Endothelial cell (in vitro differentiated cells): ENCODE data around the gene PERP. TPM values are rescaled to one million over a fixed set of nuclear protein-coding genes. Genes with fewer than 3 reads are reported as not detected.

Experiments
- DNase-seq: peaks from one replicate; pipeline ENCODE4 v3.0.0; 2021; ENCODE audit warnings: low spot score
- H3K27ac Mint-ChIP-seq: one replicate; pipeline ENCODE4 v1.8.0; 2021; ENCODE audit warnings: mixed read lengths, inconsistent platforms; ENCODE audit not compliant: unreplicated experiment
- H3K27me3 Mint-ChIP-seq: one replicate; pipeline ENCODE4 v1.8.0; 2021; ENCODE audit warnings: mild to moderate bottlenecking, moderate library complexity, mixed read lengths, inconsistent platforms; ENCODE audit not compliant: unreplicated experiment
- H3K36me3 Mint-ChIP-seq: one replicate; pipeline ENCODE4 v1.8.0; 2021; ENCODE audit warnings: mild to moderate bottlenecking, low read depth, mixed read lengths, inconsistent platforms; ENCODE audit not compliant: unreplicated experiment
- H3K4me1 Mint-ChIP-seq: one replicate; pipeline ENCODE4 v1.8.0; 2021; ENCODE audit warnings: mild to moderate bottlenecking, mixed read lengths, inconsistent platforms; ENCODE audit not compliant: unreplicated experiment
- H3K4me3 Mint-ChIP-seq: one replicate; pipeline ENCODE4 v1.8.0; 2021; ENCODE audit warnings: mild to moderate bottlenecking, mixed read lengths, inconsistent platforms; ENCODE audit not compliant: unreplicated experiment
- H3K9me3 Mint-ChIP-seq: one replicate; pipeline ENCODE4 v1.8.0; 2021; ENCODE audit warnings: mixed read lengths, inconsistent platforms; ENCODE audit not compliant: unreplicated experiment
- CTCF ChIP-seq: fragments of 200-600 bp; sonication (generic); IDR thresholded peaks from one replicate; pipeline ENCODE4 v1.5.0; 2021; ENCODE audit warnings: antibody characterized with exemption; ENCODE audit not compliant: unreplicated experiment
- total RNA-seq: library from RNA; stranded (reverse); fragmentation: NEBNext Ultra II Directional; extraction: Animal tissue kit (Norgen Biotek cat#: 25700); gene quantifications from one replicate; pipeline ENCODE4 v1.2.1, GENCODE V29; 2021; ENCODE audit not compliant: unreplicated experiment

Gene PERP
- total RNA-seq, 1 donor from 2014 or later = 11.4 TPM

- Mint-ChIP-seq H3K4me3 (peak overlapping the region; percentile 54), H3K27ac (no peak overlapping the region), H3K9me3 (no peaks in the 10 kb centered on the region), H3K36me3 (no peaks in the 10 kb centered on the region), H3K27me3 (peaks cover 9% of the 10 kb centered on the region), H3K4me1 (peaks cover 22% of the 10 kb centered on the region)
- DNase-seq = no peak
- no peak for TF ChIP-seq CTCF
These were observed 1.8 kb downstream of the PERP start for GRCh38 chr6:138105446-138105845.

GRCh38 chr6:138104618-138105213, 2.5 kb downstream of the PERP start:
- Mint-ChIP-seq H3K36me3 (no peaks in the 10 kb centered on the region), H3K4me3 (no peak overlapping the region), H3K27ac (no peak overlapping the region), H3K9me3 (no peaks in the 10 kb centered on the region), H3K27me3 (peaks cover 9% of the 10 kb centered on the region), H3K4me1 (peaks cover 22% of the 10 kb centered on the region)
- no peak for TF ChIP-seq CTCF
- no peak for DNase-seq

- no peak overlapping the region for H3K4me3 Mint-ChIP-seq
- H3K36me3 Mint-ChIP-seq = no peaks in the 10 kb centered on the region
- no peak for DNase-seq
- H3K4me1 Mint-ChIP-seq = peaks cover 22% of the 10 kb centered on the region
- H3K27ac Mint-ChIP-seq = no peak overlapping the region
- no peak for TF ChIP-seq CTCF
- no peaks in the 10 kb centered on the region for H3K9me3 Mint-ChIP-seq
- peaks cover 9% of the 10 kb centered on the region for H3K27me3 Mint-ChIP-seq
These were observed 3.3 kb downstream of the PERP start for GRCh38 chr6:138103871-138104270.

- Mint-ChIP-seq H3K27me3 (peaks cover 2% of the 10 kb centered on the region), H3K36me3 (no peaks in the 10 kb centered on the region), H3K9me3 (no peaks in the 10 kb centered on the region), H3K27ac (peak overlapping the region; percentile 21), H3K4me3 (no peak overlapping the region), H3K4me1 (peaks cover 15% of the 10 kb centered on the region)
- no peak for DNase-seq
- TF ChIP-seq CTCF = no peak
These were observed 5.1 kb downstream of the PERP start for GRCh38 chr6:138101946-138102731.

- no peaks in the 10 kb centered on the region for H3K9me3 Mint-ChIP-seq
- H3K27ac Mint-ChIP-seq = no peak overlapping the region
- no peaks in the 10 kb centered on the region for H3K27me3 Mint-ChIP-seq
- H3K4me1 Mint-ChIP-seq = peaks cover 2% of the 10 kb centered on the region
- no peak for DNase-seq
- no peaks in the 10 kb centered on the region for H3K36me3 Mint-ChIP-seq
- H3K4me3 Mint-ChIP-seq = no peak overlapping the region
- TF ChIP-seq CTCF = no peak
These were observed 7.4 kb downstream of the PERP start for GRCh38 chr6:138099832-138100231.
